Amygdala (tissue), 56 donors: Measurements from ENCODE around the gene CAMK2N2.

ENCODE experiments used
- DNase-seq, 56 donors: peaks; one replicate each; lab custom pipeline; 2025; lab: John Stamatoyannopoulos, UW

CAMK2N2 gene

DNA sequence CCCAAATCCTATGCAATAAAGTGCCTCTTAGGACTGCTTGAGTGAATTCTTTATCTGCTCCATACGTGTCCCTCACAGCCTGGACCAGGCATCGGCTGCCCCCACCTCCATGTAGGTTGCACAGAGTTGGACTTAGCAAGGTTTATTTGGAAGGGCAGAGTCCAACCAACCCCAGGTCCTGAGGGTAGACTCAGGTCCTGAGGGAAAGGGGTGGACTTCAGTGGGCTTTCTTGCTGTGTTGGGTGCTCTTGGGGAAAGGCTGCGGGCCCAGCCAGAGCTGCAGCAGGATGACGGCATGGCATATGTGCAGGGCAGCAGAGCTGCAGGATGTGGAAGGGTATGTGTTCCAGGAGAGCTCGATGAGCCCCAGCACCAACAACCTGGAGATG, 19.1 kb downstream of the CAMK2N2 start:
- no peak for DNase-seq

DNA sequence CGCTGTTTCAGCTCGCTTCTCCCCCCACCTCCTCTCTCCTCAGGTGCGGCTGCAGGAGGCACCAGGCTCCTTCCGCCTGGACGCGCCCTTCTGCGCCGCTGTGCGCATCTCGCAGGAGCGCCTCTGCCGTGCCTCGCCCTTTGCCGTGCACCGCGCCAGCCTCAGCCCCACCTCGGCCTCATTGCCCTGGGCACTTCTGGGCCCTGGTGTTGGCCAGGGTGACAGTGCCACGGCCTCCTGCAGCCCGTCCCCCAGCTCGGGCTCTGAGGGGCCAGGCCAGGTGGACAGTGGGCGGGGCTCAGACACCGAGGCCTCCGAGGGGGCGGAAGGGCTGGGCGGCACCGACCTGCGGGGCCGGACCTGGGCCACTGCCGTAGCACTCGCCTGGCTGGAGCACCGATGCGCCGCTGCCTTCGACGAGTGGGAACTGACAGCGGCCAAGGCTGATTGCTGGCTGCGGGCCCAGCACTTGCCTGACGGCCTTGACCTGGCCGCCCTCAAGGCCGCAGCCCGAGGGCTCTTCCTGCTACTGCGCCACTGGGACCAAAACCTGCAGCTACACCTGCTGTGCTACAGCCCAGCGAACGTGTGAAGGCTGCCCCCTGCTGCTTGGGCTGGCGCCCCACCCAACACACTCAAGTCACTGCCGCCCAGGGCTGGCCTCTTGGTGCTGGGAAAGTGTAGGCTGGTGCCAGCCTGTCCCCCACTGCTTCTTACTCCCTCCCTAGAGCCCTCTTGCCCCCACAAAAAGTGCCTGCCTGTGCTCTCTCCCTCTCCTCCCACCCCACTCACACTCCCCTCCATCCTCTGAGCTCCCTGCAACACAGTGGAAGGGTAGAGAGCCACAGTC, 19.7 kb downstream of the CAMK2N2 start:
- no peak for DNase-seq

- no peak for DNase-seq
Measured at GRCh38 chr3:184241141-184241446, 20.3 kb downstream of the CAMK2N2 start.

- no peak for DNase-seq
Measured at GRCh38 chr3:184240384-184241140, 20.8 kb downstream of the CAMK2N2 start.

DNA sequence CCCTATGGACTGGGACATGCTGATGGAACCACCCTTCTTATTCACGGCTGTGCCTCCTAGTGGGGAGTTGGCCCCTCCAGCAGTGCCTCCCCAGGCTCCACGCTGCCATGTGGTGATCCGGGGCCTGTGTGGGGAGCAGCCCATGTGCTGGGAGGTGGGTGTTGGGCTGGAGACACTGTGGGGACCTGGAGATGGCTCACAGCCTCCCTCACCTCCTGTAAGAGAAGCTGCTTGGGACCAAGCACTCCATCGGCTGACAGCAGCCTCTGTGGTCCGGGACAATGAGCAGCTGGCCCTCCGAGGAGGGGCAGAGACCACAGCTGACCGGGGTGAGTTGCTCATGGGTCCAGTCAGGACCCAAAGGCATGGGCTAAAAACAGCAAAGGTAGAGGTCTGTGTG, 21.6 kb downstream of the CAMK2N2 start:
- no peak for DNase-seq

DNA sequence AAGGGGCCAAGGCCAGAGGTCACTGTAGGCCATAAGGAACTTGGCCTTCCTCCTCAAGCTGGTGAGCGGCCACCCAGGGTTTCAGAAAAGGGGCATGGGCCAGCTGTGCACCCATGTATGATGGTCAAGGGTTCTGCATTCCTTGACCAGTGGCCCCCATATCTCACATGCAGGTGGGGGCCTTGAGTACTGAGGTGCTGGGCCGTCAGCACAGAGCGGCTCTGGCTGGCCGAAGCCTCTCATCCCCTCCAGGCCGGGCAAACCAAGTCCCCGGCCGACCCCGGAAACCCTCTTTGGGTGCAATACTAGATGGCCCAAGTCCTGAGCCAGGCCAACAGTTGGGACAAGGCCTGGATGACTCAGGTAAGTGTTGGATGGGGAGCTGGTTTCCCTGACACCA, 22.1 kb downstream of the CAMK2N2 start:
- no peak for DNase-seq

- DNase-seq, result no peak
Measured at GRCh38 chr3:184238246-184238818, 23.0 kb downstream of the CAMK2N2 start.

DNA sequence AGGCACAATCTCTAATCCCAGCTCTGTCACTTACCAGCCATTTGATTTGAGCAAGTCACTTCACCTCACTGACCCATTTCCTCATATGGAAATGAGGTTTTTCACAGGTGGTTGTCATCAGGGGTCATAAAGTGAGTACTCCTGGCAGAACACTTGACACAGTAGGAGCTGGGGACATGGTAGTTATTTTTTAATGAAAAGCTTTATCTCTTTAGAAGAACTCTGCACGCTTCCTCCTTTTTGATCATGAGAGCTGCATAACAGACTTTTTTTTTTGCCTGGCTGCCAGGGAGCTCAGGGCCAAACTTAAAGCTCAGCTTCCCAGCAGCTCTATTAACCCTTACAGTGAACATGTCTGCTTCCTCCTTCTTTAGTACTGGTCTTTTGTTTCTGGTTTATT, 23.5 kb downstream of the CAMK2N2 start:
- DNase-seq, result no peak

DNA sequence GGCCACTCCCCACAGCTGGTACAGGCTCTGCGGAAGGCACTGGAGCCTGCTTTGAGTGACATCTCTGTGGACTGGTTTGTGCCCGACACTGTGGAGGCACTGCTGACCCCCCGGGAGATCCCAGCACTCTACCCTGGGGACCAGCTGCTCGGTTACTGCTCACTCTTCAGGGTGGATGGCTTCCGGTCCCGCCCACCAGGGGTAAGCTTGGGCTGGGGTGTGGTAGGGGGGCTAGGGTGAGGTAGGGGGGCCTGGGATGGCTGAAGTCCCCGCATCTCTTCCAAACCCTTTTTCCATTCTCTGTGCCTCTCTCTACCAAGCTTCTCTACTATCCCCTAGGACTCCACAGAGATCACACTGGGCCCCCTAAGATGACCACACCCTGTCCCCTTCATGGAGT, 24.1 kb downstream of the CAMK2N2 start:
- DNase-seq, result no peak

DNA sequence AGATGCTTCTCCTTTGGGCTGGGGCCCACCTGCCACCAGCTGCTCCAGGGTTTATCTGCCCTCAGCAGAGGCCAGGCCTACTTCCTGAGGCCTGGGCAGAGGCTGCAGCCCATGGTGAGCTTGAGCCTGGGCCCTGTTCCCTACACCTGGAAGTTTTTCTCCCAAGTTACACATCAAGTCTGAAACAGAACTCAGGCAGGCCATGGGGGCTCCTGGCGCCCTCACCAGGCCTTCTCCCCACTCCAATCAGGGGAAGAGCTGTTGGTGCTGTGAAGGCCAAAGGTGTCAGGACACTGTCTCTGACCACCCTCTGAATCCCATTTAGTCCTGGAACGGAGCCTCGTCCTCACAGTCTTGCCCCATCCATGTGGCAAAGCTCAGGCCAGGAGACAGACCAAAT, 24.7 kb downstream of the CAMK2N2 start:
- no peak for DNase-seq

GRCh38 chr3:184236033-184236410, 25.3 kb downstream of the CAMK2N2 start:
- no peak for DNase-seq

DNA sequence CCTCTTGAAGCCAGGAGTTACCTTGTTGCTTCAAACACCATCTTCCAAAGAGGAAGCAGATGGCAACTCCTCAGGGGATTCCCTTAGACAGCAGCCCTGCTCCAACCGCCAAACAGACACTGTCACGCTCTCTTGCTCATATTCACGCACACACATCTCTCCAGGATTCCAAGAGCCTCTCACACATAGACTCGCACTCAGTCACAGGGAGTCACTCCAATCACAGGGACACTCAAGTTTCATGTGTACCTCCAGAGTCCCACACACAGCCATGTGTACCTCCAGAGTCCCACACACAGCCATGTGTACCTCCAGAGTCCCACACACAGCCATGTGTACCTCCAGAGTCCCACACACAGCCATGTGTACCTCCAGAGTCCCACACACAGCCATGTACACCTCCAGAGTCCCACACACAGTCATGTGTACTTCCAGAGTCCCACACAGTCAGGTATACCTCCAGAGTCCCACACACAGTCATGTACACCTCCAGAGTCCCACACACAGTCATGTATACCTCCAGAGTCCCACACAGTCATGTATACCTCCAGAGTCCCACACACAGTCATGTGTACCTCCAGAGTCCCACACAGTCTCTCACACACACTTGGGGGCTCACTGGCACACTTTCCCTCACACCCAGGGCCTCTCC, 25.8 kb downstream of the CAMK2N2 start:
- DNase-seq, result no peak

DNA sequence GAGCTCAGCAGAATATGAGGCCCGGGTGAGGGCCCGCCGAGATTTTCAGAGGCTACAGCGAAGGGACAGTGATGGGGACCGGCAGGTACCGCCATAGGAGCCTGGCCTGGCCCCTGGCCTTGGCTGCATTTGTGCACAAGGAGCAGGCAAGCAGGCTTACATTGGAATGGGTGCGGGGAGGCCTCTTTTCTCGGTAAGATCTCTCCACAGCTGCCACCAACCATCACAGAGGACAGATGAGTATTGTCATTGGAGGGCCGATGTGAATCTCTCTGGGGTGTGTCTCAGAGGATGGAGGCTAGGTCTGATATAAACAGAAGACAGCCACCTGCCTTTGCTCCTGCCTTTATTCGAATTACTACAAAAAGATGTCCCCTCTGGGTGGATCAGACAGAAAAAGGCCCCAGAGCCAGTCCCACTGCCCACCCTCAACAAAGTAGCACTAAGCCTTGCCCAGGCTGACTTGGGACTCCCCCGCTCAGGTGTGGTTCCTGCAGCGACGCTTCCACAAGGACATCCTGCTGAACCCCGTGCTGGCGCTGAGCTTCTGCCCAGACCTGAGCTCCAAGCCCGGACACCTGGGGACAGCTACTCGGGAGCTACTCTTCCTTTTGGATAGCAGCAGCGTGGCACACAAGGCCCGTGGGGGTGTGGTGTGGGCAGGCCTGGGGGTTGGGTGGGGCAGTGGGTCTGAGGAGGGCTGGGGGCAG, 26.5 kb downstream of the CAMK2N2 start:
- no peak for DNase-seq

- DNase-seq, result peak in 29 of 56 donors; percentile 10 to 69 (median 37)
Measured at GRCh38 chr3:184234224-184234623, 27.1 kb downstream of the CAMK2N2 start.

- no peak for DNase-seq
Measured at GRCh38 chr3:184233127-184233843, 28.1 kb downstream of the CAMK2N2 start.

DNA sequence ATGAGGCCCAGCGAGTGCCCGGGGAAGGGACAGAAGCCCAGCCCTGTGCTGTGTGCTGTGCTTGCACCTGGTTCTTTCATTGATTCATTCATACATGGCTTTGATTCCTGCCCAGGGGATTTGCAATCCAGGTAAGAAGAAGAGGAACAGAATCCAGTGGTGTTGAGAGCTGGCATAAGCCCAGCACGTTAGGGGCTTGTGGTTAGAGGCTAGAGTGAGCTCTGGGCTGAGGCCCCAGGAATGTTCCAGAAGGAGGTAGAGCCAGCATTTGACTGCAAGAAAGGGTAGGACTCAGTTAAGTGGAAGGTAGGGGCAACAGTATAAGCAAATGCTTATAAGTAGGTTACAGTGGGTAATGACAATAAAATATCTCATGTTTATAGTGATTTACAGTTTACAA, 29.7 kb downstream of the CAMK2N2 start:
- peak in 1 of 56 donors; percentile 13 for DNase-seq

- peak in 1 of 56 donors; percentile 12 for DNase-seq
Measured at GRCh38 chr3:184230603-184231528, 30.5 kb downstream of the CAMK2N2 start.

DNA sequence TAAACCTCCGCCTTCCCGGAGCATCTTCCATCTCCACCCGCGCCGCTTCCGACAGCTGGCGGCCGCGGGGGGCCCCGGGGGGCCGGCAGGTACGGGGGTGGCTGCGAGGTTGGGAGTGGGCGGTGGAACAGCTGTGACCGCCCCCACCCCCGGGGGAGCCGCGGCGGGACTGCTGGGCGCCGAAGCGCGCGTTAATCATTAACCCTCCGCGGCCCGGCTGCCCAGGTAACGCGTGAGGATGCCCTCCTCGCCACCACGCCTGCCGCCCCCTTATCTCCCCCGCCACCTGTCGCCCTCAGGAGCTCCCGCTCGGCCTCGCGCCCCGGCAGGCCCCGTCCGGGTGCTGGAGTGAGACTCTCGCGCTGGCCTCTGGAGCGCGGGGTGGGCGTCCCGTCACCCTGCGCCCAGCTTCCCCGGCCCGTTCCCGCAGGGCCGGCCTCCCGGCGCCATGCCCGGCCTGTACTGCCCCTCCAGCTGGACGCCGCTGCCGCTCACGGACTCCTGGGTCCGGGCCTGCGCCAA, 31.2 kb downstream of the CAMK2N2 start:
- peak in 2 of 56 donors; percentile 8 to 17 for DNase-seq
